Measurements from ENCODE around the gene ZC3H11A.

DNA sequence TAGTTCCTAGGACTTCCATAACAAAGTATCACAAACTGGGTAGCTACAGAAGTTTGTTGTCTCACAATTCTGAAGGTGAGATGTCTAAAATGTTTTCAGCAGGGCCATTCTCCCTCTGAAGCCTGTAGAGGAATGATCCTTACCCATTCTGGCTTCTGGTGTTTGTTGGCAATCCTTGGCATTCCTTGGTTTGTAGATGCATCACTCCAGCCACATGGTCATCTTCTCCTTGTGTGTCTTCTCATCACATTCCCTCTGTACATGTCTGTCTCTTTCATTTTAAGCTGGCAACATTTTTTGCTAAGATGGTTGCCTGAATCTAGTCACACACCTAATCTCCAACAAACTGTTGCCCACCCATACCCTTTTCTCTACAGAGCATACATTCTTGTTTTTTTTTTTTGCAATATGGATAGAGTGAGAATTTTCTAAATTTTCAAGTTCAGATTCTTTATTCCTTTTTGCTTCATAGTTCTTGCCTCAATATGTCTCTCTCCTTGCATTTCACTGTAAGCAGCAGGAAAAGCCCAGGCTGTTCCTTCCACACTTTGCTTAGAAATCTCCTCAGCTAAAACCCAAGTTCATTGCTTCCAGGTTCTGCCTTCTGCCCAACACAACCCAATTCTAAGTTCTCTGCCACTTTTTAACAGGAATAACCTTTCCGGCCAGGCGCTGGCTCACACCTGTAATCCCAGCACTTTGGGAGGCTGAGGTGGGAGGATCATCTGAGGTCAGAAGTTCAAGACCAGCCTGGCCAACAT, 18.3 kb downstream of the ZC3H11A start:
- TF ChIP-seq, protein P1, sequence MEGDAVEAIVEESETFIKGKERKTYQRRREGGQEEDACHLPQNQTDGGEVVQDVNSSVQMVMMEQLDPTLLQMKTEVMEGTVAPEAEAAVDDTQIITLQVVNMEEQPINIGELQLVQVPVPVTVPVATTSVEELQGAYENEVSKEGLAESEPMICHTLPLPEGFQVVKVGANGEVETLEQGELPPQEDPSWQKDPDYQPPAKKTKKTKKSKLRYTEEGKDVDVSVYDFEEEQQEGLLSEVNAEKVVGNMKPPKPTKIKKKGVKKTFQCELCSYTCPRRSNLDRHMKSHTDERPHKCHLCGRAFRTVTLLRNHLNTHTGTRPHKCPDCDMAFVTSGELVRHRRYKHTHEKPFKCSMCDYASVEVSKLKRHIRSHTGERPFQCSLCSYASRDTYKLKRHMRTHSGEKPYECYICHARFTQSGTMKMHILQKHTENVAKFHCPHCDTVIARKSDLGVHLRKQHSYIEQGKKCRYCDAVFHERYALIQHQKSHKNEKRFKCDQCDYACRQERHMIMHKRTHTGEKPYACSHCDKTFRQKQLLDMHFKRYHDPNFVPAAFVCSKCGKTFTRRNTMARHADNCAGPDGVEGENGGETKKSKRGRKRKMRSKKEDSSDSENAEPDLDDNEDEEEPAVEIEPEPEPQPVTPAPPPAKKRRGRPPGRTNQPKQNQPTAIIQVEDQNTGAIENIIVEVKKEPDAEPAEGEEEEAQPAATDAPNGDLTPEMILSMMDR (IDR thresholded peaks at IDR 0.05) = no peak
- TF ChIP-seq, protein P2, sequence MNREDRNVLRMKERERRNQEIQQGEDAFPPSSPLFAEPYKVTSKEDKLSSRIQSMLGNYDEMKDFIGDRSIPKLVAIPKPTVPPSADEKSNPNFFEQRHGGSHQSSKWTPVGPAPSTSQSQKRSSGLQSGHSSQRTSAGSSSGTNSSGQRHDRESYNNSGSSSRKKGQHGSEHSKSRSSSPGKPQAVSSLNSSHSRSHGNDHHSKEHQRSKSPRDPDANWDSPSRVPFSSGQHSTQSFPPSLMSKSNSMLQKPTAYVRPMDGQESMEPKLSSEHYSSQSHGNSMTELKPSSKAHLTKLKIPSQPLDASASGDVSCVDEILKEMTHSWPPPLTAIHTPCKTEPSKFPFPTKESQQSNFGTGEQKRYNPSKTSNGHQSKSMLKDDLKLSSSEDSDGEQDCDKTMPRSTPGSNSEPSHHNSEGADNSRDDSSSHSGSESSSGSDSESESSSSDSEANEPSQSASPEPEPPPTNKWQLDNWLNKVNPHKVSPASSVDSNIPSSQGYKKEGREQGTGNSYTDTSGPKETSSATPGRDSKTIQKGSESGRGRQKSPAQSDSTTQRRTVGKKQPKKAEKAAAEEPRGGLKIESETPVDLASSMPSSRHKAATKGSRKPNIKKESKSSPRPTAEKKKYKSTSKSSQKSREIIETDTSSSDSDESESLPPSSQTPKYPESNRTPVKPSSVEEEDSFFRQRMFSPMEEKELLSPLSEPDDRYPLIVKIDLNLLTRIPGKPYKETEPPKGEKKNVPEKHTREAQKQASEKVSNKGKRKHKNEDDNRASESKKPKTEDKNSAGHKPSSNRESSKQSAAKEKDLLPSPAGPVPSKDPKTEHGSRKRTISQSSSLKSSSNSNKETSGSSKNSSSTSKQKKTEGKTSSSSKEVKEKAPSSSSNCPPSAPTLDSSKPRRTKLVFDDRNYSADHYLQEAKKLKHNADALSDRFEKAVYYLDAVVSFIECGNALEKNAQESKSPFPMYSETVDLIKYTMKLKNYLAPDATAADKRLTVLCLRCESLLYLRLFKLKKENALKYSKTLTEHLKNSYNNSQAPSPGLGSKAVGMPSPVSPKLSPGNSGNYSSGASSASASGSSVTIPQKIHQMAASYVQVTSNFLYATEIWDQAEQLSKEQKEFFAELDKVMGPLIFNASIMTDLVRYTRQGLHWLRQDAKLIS (CRISPR knock-in tag; IDR thresholded peaks at IDR 0.05; ENCODE audit: borderline replicate concordance) = no peak
- TF ChIP-seq NR3C1 (CRISPR knock-in tag; conservative IDR thresholded peaks at IDR 0.05; ENCODE audit: low read depth) (no peak), FOXJ3 (CRISPR knock-in tag; IDR thresholded peaks at IDR 0.05; ENCODE audit: borderline replicate concordance) (no peak), ESRRA (CRISPR knock-in tag; IDR thresholded peaks at IDR 0.05; ENCODE audit: borderline replicate concordance) (no peak)

All from WTC11 (cell line).